ENCODE results near the gene ADAP1. TPM values are rescaled to one million over a fixed set of nuclear protein-coding genes. Genes with fewer than 3 reads are reported as not detected.

Gene ADAP1
- total RNA-seq, 1 experiment from 2014 or later: 3.1 TPM

DNA sequence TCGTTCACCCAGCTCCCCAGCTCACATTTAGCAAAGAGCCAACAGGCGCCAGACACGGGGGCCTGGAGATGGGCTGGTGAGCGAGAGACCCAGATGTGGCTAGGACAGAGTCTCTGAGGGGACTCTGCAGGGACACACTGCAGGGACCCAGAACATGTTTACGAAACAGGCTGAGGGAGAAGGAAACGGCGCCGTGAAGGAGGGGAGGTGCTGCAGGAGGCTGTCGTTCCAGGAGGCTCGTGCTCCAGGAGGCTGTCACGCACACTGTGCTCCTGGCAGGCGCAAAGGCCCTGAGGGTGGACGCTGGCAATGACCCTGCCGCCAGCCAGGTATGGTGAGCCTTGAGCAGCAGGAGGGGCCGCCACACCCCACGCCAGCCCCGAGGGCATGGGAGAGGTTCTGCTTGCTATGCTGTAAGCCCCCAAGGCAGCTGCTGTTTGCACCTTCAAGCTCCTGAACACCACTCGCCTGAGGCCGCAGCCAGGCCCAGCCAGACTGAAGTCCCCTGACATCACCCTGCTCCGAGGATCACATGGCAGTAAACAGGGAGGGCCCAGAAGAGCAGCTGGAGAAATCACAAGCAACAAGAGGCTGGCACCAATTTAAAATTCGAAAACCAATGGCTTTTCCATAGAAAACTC lies 27.3 kb downstream of the ADAP1 start:
- intact Hi-C loops (cut with micrococcal nuclease; ENCODE audit: unreplicated experiment): no loop called here
- Histone ChIP-seq H3K4me1 (ENCODE audit: control insufficient read depth, insufficient read depth, low read length) (peaks cover 28% of the 10 kb centered on the region), H3K4me3 (ENCODE audit: low read depth in 2 of 2, low read length in 2 of 2) (no peak overlapping the region), H3K36me3 (ENCODE audit: control insufficient read depth, insufficient read depth, low read length) (no peaks in the 10 kb centered on the region), H3K27ac (ENCODE audit: low read length) (peak overlapping the region; percentile 37), H3K9me3 (ENCODE audit: control insufficient read depth, insufficient read depth, low read depth, low read length) (no peaks in the 10 kb centered on the region), H3K27me3 (ENCODE audit: control insufficient read depth, insufficient read depth, low read length) (no peaks in the 10 kb centered on the region)
- DNase-seq (ENCODE audit: low read depth, low spot score) (no peak), ATAC-seq (peak; percentile 55)
- TF ChIP-seq TCF7L2 (IDR thresholded peaks at IDR 0.05; ENCODE audit: low read depth, low read length): no peak
- TF ChIP-seq, protein P1, sequence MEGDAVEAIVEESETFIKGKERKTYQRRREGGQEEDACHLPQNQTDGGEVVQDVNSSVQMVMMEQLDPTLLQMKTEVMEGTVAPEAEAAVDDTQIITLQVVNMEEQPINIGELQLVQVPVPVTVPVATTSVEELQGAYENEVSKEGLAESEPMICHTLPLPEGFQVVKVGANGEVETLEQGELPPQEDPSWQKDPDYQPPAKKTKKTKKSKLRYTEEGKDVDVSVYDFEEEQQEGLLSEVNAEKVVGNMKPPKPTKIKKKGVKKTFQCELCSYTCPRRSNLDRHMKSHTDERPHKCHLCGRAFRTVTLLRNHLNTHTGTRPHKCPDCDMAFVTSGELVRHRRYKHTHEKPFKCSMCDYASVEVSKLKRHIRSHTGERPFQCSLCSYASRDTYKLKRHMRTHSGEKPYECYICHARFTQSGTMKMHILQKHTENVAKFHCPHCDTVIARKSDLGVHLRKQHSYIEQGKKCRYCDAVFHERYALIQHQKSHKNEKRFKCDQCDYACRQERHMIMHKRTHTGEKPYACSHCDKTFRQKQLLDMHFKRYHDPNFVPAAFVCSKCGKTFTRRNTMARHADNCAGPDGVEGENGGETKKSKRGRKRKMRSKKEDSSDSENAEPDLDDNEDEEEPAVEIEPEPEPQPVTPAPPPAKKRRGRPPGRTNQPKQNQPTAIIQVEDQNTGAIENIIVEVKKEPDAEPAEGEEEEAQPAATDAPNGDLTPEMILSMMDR (IDR thresholded peaks at IDR 0.05): no peak
- no peak for TF ChIP-seq POLR2AphosphoS5 (IDR thresholded peaks at IDR 0.05; ENCODE audit: low read depth, low read length)
- TF ChIP-seq, protein P2, sequence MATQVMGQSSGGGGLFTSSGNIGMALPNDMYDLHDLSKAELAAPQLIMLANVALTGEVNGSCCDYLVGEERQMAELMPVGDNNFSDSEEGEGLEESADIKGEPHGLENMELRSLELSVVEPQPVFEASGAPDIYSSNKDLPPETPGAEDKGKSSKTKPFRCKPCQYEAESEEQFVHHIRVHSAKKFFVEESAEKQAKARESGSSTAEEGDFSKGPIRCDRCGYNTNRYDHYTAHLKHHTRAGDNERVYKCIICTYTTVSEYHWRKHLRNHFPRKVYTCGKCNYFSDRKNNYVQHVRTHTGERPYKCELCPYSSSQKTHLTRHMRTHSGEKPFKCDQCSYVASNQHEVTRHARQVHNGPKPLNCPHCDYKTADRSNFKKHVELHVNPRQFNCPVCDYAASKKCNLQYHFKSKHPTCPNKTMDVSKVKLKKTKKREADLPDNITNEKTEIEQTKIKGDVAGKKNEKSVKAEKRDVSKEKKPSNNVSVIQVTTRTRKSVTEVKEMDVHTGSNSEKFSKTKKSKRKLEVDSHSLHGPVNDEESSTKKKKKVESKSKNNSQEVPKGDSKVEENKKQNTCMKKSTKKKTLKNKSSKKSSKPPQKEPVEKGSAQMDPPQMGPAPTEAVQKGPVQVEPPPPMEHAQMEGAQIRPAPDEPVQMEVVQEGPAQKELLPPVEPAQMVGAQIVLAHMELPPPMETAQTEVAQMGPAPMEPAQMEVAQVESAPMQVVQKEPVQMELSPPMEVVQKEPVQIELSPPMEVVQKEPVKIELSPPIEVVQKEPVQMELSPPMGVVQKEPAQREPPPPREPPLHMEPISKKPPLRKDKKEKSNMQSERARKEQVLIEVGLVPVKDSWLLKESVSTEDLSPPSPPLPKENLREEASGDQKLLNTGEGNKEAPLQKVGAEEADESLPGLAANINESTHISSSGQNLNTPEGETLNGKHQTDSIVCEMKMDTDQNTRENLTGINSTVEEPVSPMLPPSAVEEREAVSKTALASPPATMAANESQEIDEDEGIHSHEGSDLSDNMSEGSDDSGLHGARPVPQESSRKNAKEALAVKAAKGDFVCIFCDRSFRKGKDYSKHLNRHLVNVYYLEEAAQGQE (IDR thresholded peaks at IDR 0.05; ENCODE audit: insufficient read depth in 1 of 2, low read depth in 2 of 2, low read length in 1 of 2): no peak
- no peak for TF ChIP-seq SIN3A (IDR thresholded peaks at IDR 0.05; ENCODE audit: borderline replicate concordance, insufficient read depth, low read depth, low read length)
- ChIA-PET CTCF (no interaction called here), POLR2A (no interaction called here)
- in situ Hi-C loops (cut with HindIII; ENCODE audit: low pct_unique_long_range_greater_than_20kb, low sequenced_read_pairs): no loop called here
- BruUV-seq (replicated peaks): no TSS peak

DNA sequence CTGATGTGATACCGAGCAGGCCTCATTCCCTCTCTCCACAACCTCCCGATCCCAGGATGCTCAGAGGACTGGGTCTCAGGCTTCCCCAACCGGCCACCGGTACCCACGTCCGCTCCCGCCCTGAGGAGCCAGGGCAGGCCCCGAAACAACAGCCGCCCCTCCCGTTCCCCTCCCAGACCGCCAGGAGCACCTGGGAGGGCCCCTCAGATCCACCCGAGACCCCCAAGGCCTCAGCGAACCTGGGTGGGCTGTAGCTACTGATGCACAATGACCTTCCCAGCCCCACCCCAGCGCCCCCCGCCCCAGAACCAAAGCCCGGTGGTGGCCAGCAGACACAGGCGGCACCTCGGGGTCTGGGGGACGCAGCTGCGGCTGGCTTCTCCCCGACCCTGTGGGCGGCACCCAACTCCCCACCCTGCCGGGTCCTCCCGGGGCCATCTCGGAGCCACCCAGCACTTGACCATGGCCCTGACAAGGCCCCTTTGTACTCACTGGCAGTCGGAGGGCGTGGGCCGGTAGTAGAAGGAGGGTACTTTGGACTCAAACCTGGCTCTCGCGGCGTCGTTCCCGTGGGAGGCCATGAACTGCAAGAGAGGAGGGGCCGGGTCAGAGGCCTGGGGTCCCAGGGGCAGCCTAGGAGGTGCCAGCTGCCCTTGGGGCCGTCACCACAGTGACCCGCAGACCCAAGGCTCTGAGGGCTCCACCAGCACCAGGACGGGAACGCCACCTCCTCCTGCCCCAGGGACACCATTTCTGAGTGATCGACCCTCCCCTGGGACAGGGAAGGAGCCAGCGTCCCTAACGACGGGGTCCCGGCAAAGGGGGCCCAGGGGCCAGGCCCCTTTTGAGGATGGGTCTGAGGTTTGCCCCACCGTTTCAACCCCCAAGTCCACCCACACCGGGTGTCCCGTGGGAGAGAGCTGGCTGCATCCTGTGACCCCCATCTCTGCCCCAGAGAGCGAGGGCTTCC lies 28.1 kb downstream of the ADAP1 start:
- peak overlapping the region; percentile 37 for H3K27ac ChIP-seq (ENCODE audit: low read length)
- POLR2A ChIA-PET: no interaction called here
- intact Hi-C loops (cut with micrococcal nuclease; ENCODE audit: unreplicated experiment): no loop called here
- TF ChIP-seq, protein P2 (IDR thresholded peaks at IDR 0.05; ENCODE audit: insufficient read depth in 1 of 2, low read depth in 2 of 2, low read length in 1 of 2): no peak
- TF ChIP-seq POLR2AphosphoS5 (IDR thresholded peaks at IDR 0.05; ENCODE audit: low read depth, low read length) (no peak), SIN3A (IDR thresholded peaks at IDR 0.05; ENCODE audit: borderline replicate concordance, insufficient read depth, low read depth, low read length) (no peak), TCF7L2 (IDR thresholded peaks at IDR 0.05; ENCODE audit: low read depth, low read length) (no peak)
- TF ChIP-seq, protein P1 (IDR thresholded peaks at IDR 0.05): no peak
- DNase-seq (ENCODE audit: low read depth, low spot score): no peak
- no peaks in the 10 kb centered on the region for H3K36me3 ChIP-seq (ENCODE audit: control insufficient read depth, insufficient read depth, low read length)
- H3K4me1 ChIP-seq (ENCODE audit: control insufficient read depth, insufficient read depth, low read length): peaks cover 28% of the 10 kb centered on the region
- no peak for ATAC-seq
- H3K9me3 ChIP-seq (ENCODE audit: control insufficient read depth, insufficient read depth, low read depth, low read length): no peaks in the 10 kb centered on the region
- H3K27me3 ChIP-seq (ENCODE audit: control insufficient read depth, insufficient read depth, low read length): no peaks in the 10 kb centered on the region
- no TSS peak for BruUV-seq (replicated peaks)
- H3K4me3 ChIP-seq (ENCODE audit: low read depth in 2 of 2, low read length in 2 of 2): no peak overlapping the region
- in situ Hi-C loops (cut with HindIII; ENCODE audit: low pct_unique_long_range_greater_than_20kb, low sequenced_read_pairs): no loop called here
- CTCF ChIA-PET: no interaction called here
